Measurements from ENCODE around the gene TFF3.
A peak's percentile ranks its signal among the peaks of the same experiment; 100 is the strongest.

Gene TFF3

DNA sequence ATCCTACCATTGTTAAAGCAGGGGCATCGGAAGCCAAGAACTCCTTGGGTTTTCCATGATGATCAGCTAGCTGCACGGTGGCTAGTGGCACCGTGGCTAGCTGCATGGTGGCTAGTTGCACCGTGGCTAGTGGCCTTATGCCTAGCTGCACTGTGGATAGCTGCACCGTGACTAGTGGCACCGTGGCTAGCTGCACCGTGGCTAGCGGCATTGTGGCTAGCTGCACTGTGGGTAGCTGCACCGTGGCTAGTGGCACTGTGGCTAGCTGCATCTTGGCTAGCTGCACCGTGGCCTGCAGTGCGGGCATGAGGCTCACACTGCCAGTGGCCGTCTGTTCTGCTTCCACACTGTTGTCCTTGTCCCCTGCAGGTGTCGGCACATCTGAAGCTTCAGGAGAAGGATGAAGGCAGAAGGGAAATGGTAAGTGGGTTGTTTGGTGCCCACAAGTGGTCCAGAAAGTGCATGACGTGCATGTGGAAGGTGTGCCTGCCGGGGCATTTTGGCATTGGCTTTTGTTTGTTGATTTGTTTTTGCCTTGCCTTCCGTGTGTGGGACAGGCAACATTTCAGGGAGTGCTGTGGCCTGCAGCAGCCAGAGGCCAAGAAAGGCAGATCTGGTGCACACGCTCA lies 38.6 kb downstream of the TFF3 start:
- no peak overlapping the region for H3K27ac ChIP-seq (ENCODE audit: low read length, poor library complexity, severe bottlenecking)
- H2AFZ ChIP-seq (ENCODE audit: low read depth, low read length): no peak overlapping the region
- H3K4ac ChIP-seq (ENCODE audit: low read depth in 1 of 2, low read length in 2 of 2): no peak overlapping the region
- H3K9me3 ChIP-seq (ENCODE audit: control insufficient read depth, low read length): no peaks in the 10 kb centered on the region
- H3K14ac ChIP-seq (ENCODE audit: low read length in 2 of 2): no peak overlapping the region
- no peak for DNase-seq
- no peak overlapping the region for H2AK5ac ChIP-seq (ENCODE audit: low read length, severe bottlenecking)
- H3K23ac ChIP-seq (ENCODE audit: low read length in 2 of 2): peak overlapping the region in 1 of 2 experiments; percentile 2
- no peaks in the 10 kb centered on the region for H3K79me1 ChIP-seq (replicated peaks; ENCODE audit: low read length, poor library complexity, severe bottlenecking)
- H3K27me3 ChIP-seq (ENCODE audit: control insufficient read depth in 1 of 2, insufficient read depth in 1 of 2, low read length in 2 of 2): peaks cover 21 to 31% of the 10 kb centered on the region in 2 experiments
- no peak overlapping the region for H2BK12ac ChIP-seq (ENCODE audit: low read length in 2 of 2)
- no peak overlapping the region for H4K91ac ChIP-seq (ENCODE audit: low read length)
- no peak overlapping the region for H3K9ac ChIP-seq (ENCODE audit: low read length)
- H3K36me3 ChIP-seq (ENCODE audit: control insufficient read depth in 1 of 2, insufficient read depth in 2 of 2, low read depth in 1 of 2, low read length in 2 of 2): peaks cover 0 to 2% of the 10 kb centered on the region in 2 experiments
- peaks cover 14% of the 10 kb centered on the region for H3K4me1 ChIP-seq (ENCODE audit: control insufficient read depth, insufficient read depth, low read depth, low read length)
- no peak overlapping the region for H3K18ac ChIP-seq (ENCODE audit: low read depth in 1 of 2, low read length in 2 of 2)
- no peak overlapping the region for H2BK5ac ChIP-seq (ENCODE audit: low read depth, low read length, poor library complexity, severe bottlenecking)
- no peak overlapping the region for H3K4me3 ChIP-seq (ENCODE audit: insufficient read depth in 1 of 2, low read depth in 1 of 2, low read length in 2 of 2)
- H4K8ac ChIP-seq (ENCODE audit: low read length): no peak overlapping the region
- no peak overlapping the region for H2BK15ac ChIP-seq (ENCODE audit: low read depth, poor library complexity, severe bottlenecking)
- WGBS: 86% methylated on average over 17 of the region's 17 CpGs
- no peak overlapping the region for H2BK120ac ChIP-seq (ENCODE audit: low read depth, low read length)
- H3K4me2 ChIP-seq (ENCODE audit: low read length, poor library complexity, severe bottlenecking): no peak overlapping the region

DNA sequence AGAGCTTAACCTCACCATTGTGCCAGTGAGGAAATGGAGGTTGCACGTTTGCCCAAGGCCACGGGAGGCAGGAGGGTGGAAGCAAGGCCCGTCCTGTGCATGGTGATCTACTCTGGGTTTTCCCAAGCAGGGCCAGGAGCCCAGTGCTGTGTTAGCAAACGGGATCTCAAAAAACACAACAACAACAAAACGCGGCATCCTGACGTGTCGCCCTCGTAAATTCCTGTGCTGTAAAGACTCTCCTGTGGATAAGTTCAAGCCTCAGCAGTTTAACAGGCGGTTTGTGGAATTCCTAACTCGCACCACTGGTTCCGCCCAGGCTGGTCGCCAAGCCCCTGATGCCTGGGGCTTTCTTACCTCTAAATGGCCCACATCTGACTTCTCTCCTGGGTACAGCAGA lies 39.1 kb downstream of the TFF3 start:
- whole genome bisulfite sequencing: 74% methylated on average over 13 of the region's 13 CpGs
- DNase-seq: no peak
- Histone ChIP-seq H3K4me1 (ENCODE audit: control insufficient read depth, insufficient read depth, low read depth, low read length) (peaks cover 14% of the 10 kb centered on the region), H3K14ac (ENCODE audit: low read length in 2 of 2) (no peak overlapping the region), H3K18ac (ENCODE audit: low read depth in 1 of 2, low read length in 2 of 2) (no peak overlapping the region), H4K8ac (ENCODE audit: low read length) (no peak overlapping the region), H2BK12ac (ENCODE audit: low read length in 2 of 2) (no peak overlapping the region), H3K36me3 (ENCODE audit: control insufficient read depth in 1 of 2, insufficient read depth in 2 of 2, low read depth in 1 of 2, low read length in 2 of 2) (peaks cover 0 to 2% of the 10 kb centered on the region in 2 experiments), H2BK15ac (ENCODE audit: low read depth, poor library complexity, severe bottlenecking) (no peak overlapping the region), H3K9ac (ENCODE audit: low read length) (no peak overlapping the region), H2BK120ac (ENCODE audit: low read depth, low read length) (no peak overlapping the region), H3K79me1 (replicated peaks; ENCODE audit: low read length, poor library complexity, severe bottlenecking) (no peaks in the 10 kb centered on the region), H3K27ac (ENCODE audit: low read length, poor library complexity, severe bottlenecking) (no peak overlapping the region), H3K23ac (ENCODE audit: low read length in 2 of 2) (no peak overlapping the region), H2AK5ac (ENCODE audit: low read length, severe bottlenecking) (no peak overlapping the region), H2AFZ (ENCODE audit: low read depth, low read length) (no peak overlapping the region), H4K91ac (ENCODE audit: low read length) (no peak overlapping the region), H3K27me3 (ENCODE audit: control insufficient read depth in 1 of 2, insufficient read depth in 1 of 2, low read length in 2 of 2) (peaks cover 15 to 33% of the 10 kb centered on the region in 2 experiments), H3K4me2 (ENCODE audit: low read length, poor library complexity, severe bottlenecking) (no peak overlapping the region), H3K4me3 (ENCODE audit: insufficient read depth in 1 of 2, low read depth in 1 of 2, low read length in 2 of 2) (no peak overlapping the region), H3K4ac (ENCODE audit: low read depth in 1 of 2, low read length in 2 of 2) (no peak overlapping the region), H2BK5ac (ENCODE audit: low read depth, low read length, poor library complexity, severe bottlenecking) (no peak overlapping the region), H3K9me3 (ENCODE audit: control insufficient read depth, low read length) (no peaks in the 10 kb centered on the region)

DNA sequence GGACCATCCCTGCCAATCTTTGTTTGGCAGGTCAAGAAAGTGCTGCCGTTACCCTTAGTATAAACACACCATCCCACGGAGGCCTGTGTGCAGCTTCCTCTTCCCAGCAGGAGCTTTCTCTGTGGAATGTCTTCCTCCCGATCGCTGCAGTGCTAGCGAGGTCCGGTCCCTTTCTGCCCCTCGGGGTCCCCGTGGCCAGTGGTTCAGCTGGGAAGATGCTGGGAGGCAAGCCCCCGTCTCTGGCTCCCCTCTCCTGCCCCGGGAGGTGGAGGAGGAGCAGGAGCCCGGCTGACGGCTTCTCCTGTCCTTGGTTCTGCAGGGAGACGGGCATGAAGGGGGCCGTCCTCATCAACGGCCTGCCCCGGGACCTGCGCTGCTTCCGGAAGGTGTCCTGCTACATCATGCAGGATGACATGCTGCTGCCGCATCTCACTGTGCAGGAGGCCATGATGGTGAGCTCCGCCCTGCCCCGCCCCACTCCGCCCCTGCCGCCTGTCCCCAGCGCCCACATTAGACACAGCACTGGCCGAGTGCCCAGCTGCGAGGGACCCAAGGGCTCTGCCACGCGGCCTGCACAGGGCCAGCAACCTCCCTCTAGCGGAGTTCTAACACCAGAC lies 42.1 kb downstream of the TFF3 start:
- H3K23ac ChIP-seq (ENCODE audit: low read length in 2 of 2): no peak overlapping the region
- H4K8ac ChIP-seq (ENCODE audit: low read length): no peak overlapping the region
- H4K91ac ChIP-seq (ENCODE audit: low read length): no peak overlapping the region
- H3K4me1 ChIP-seq (ENCODE audit: control insufficient read depth, insufficient read depth, low read depth, low read length): peaks cover 14% of the 10 kb centered on the region
- WGBS: 84% methylated on average over 29 of the region's 29 CpGs
- no peak overlapping the region for H2AK5ac ChIP-seq (ENCODE audit: low read length, severe bottlenecking)
- no peak overlapping the region for H2BK12ac ChIP-seq (ENCODE audit: low read length in 2 of 2)
- H3K4me3 ChIP-seq (ENCODE audit: insufficient read depth in 1 of 2, low read depth in 1 of 2, low read length in 2 of 2): no peak overlapping the region
- no peak overlapping the region for H3K9ac ChIP-seq (ENCODE audit: low read length)
- DNase-seq: no peak
- peaks cover 15 to 29% of the 10 kb centered on the region in 2 experiments for H3K27me3 ChIP-seq (ENCODE audit: control insufficient read depth in 1 of 2, insufficient read depth in 1 of 2, low read length in 2 of 2)
- H3K18ac ChIP-seq (ENCODE audit: low read depth in 1 of 2, low read length in 2 of 2): no peak overlapping the region
- no peak overlapping the region for H2AFZ ChIP-seq (ENCODE audit: low read depth, low read length)
- no peak overlapping the region for H2BK5ac ChIP-seq (ENCODE audit: low read depth, low read length, poor library complexity, severe bottlenecking)
- H3K4me2 ChIP-seq (ENCODE audit: low read length, poor library complexity, severe bottlenecking): no peak overlapping the region
- H3K14ac ChIP-seq (ENCODE audit: low read length in 2 of 2): no peak overlapping the region
- H3K79me1 ChIP-seq (replicated peaks; ENCODE audit: low read length, poor library complexity, severe bottlenecking): no peaks in the 10 kb centered on the region
- no peak overlapping the region for H3K27ac ChIP-seq (ENCODE audit: low read length, poor library complexity, severe bottlenecking)
- H2BK120ac ChIP-seq (ENCODE audit: low read depth, low read length): no peak overlapping the region
- H3K36me3 ChIP-seq (ENCODE audit: control insufficient read depth in 1 of 2, insufficient read depth in 2 of 2, low read depth in 1 of 2, low read length in 2 of 2): peaks cover 0 to 2% of the 10 kb centered on the region in 2 experiments
- H3K4ac ChIP-seq (ENCODE audit: low read depth in 1 of 2, low read length in 2 of 2): no peak overlapping the region
- no peak overlapping the region for H2BK15ac ChIP-seq (ENCODE audit: low read depth, poor library complexity, severe bottlenecking)
- H3K9me3 ChIP-seq (ENCODE audit: control insufficient read depth, low read length): no peaks in the 10 kb centered on the region

DNA sequence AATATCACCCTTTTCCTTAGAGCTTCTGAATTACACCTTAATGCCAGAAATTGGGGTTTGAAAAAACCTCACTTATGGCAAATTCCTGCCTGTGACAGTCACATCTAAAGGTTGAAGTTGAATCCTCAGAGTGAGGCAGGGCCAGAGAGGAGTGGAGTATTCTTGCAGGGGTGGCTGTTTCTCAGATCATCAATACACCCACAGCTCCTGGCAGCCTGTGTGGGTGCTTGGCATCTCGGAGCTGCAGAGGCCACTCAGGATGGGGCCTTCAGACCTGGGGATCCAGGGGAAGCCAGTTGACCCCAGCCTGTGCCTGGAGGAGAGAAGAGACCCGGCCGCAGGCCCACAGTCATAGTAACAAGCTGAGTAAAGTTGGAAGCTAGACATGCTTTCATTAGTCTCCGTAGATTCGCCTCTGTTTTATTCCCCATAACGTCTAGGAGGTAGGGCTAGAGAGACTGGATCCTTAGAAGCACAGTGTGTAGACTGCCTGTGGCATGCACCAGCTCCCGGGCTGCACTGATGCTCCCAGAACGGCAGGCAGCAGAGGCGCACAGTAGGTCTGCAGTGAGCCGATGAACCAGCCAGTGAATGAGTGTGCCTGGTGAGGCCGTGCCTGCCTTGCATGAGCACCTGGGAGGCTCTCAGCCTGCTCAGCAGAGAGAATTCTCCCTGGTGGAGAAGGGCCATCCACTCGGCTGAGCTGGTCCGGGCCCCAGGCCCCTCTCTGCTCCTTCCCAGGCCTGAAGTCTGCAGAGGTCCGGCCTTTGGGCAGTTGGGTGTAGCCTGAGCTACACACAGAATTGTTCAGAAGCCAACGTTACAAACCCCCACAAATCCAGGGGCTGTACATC lies 42.9 kb downstream of the TFF3 start:
- no peak overlapping the region for H2BK5ac ChIP-seq (ENCODE audit: low read depth, low read length, poor library complexity, severe bottlenecking)
- no peak overlapping the region for H2AK5ac ChIP-seq (ENCODE audit: low read length, severe bottlenecking)
- H3K9me3 ChIP-seq (ENCODE audit: control insufficient read depth, low read length): no peaks in the 10 kb centered on the region
- no peak overlapping the region for H3K27ac ChIP-seq (ENCODE audit: low read length, poor library complexity, severe bottlenecking)
- H3K27me3 ChIP-seq (ENCODE audit: control insufficient read depth in 1 of 2, insufficient read depth in 1 of 2, low read length in 2 of 2): peaks cover 15 to 26% of the 10 kb centered on the region in 2 experiments
- no peak overlapping the region for H4K8ac ChIP-seq (ENCODE audit: low read length)
- no peak overlapping the region for H3K14ac ChIP-seq (ENCODE audit: low read length in 2 of 2)
- no peak overlapping the region for H4K91ac ChIP-seq (ENCODE audit: low read length)
- no peak overlapping the region for H3K4me2 ChIP-seq (ENCODE audit: low read length, poor library complexity, severe bottlenecking)
- no peak overlapping the region for H3K4me3 ChIP-seq (ENCODE audit: insufficient read depth in 1 of 2, low read depth in 1 of 2, low read length in 2 of 2)
- no peak overlapping the region for H2BK120ac ChIP-seq (ENCODE audit: low read depth, low read length)
- no peak overlapping the region for H2AFZ ChIP-seq (ENCODE audit: low read depth, low read length)
- H3K4ac ChIP-seq (ENCODE audit: low read depth in 1 of 2, low read length in 2 of 2): no peak overlapping the region
- H3K18ac ChIP-seq (ENCODE audit: low read depth in 1 of 2, low read length in 2 of 2): no peak overlapping the region
- DNase-seq: no peak
- peaks cover 14% of the 10 kb centered on the region for H3K4me1 ChIP-seq (ENCODE audit: control insufficient read depth, insufficient read depth, low read depth, low read length)
- peaks cover 0 to 2% of the 10 kb centered on the region in 2 experiments for H3K36me3 ChIP-seq (ENCODE audit: control insufficient read depth in 1 of 2, insufficient read depth in 2 of 2, low read depth in 1 of 2, low read length in 2 of 2)
- H3K9ac ChIP-seq (ENCODE audit: low read length): no peak overlapping the region
- H2BK12ac ChIP-seq (ENCODE audit: low read length in 2 of 2): no peak overlapping the region
- H3K79me1 ChIP-seq (replicated peaks; ENCODE audit: low read length, poor library complexity, severe bottlenecking): no peaks in the 10 kb centered on the region
- no peak overlapping the region for H2BK15ac ChIP-seq (ENCODE audit: low read depth, poor library complexity, severe bottlenecking)
- H3K23ac ChIP-seq (ENCODE audit: low read length in 2 of 2): no peak overlapping the region
- WGBS: 84% methylated on average over 15 of the region's 15 CpGs

Measured in mesenchymal stem cell (in vitro differentiated cells and primary cell).